H1 (cell line): ENCODE results near the gene RNF152. TPM values are rescaled to one million over a fixed set of nuclear protein-coding genes. Genes with fewer than 3 reads are reported as not detected.

Experiments
- CTCF ChIA-PET: fragments of 300-600 bp; sonication (Branson Sonifier 250); formaldehyde crosslinking; loops from one replicate; lab custom pipeline; 2021; ENCODE audit not compliant: partially characterized antibody; lab: Charles Lee
- POLR2A ChIA-PET: fragments of 300-600 bp; sonication (Branson Sonifier 250); formaldehyde crosslinking; loops from one replicate; lab custom pipeline; 2021; ENCODE audit warnings: inconsistent platforms; ENCODE audit not compliant: partially characterized antibody; lab: Charles Lee
- DNase-seq, 2 experiments: peaks; one replicate each; pipeline versions ENCODE4 v3.0.0 to v3.0.0-alpha.2; 2010 to 2022; ENCODE audit warnings: low spot score in 2 of 2, low read depth in 1 of 2, mixed read lengths in 1 of 2
- FAIRE-seq: peaks from 2 replicates; lab custom pipeline; 2011; peaks lifted over from hg19 to GRCh38; lab: Jason Lieb, UNC
- H2AFZ ChIP-seq: 2 replicates; pipeline ENCODE4 v1.8.1; 2012; ENCODE audit warnings: low read length, inconsistent platforms
- H2AK5ac ChIP-seq: 2 replicates; pipeline ENCODE4 v1.6.1; 2013; ENCODE audit warnings: low read depth, low read length
- H2BK120ac ChIP-seq: replicated peaks from 2 replicates; pipeline ENCODE3; 2013; ENCODE audit warnings: low read depth, low read length, inconsistent platforms
- H2BK12ac ChIP-seq: 2 replicates; pipeline ENCODE4 v1.6.1; 2013; ENCODE audit warnings: low read depth, low read length
- H2BK15ac ChIP-seq: 2 replicates; pipeline ENCODE4 v1.6.1; 2013; ENCODE audit warnings: low read length
- H2BK20ac ChIP-seq: 2 replicates; pipeline ENCODE4 v1.6.1; 2013; ENCODE audit warnings: low read length
- H2BK5ac ChIP-seq: 2 replicates; pipeline ENCODE4 v1.6.1; 2013; ENCODE audit warnings: low read depth, low read length
- H3K14ac ChIP-seq: 2 replicates; pipeline ENCODE4 v1.6.1; 2013; ENCODE audit warnings: inconsistent platforms; ENCODE audit not compliant: insufficient read length
- H3K18ac ChIP-seq: 2 replicates; pipeline ENCODE4 v1.6.1; 2013; ENCODE audit warnings: low read length; ENCODE audit errors: extremely low read depth
- H3K23ac ChIP-seq: 2 replicates; pipeline ENCODE4 v1.6.1; 2013; ENCODE audit warnings: inconsistent platforms; ENCODE audit not compliant: insufficient read length
- H3K23me2 ChIP-seq: 2 replicates; pipeline ENCODE4 v1.6.1; 2013; ENCODE audit warnings: low read depth, low read length
- H3K27ac ChIP-seq: 2 replicates; pipeline ENCODE4 v1.6.1; 2011; ENCODE audit warnings: low read depth, low read length, inconsistent platforms
- H3K27me3 ChIP-seq, 4 experiments: replicated peaks in 1 of 4; 1 replicate in 1 of 4; 2 replicates in 3 of 4; pipeline versions ENCODE4 v1.6.1 to v1.8.1; 2011 to 2013; ENCODE audit warnings: low read length in 3 of 4, mild to moderate bottlenecking in 3 of 4, inconsistent platforms in 2 of 4, mixed read lengths in 2 of 4, moderate library complexity in 1 of 4; ENCODE audit not compliant: control insufficient read depth in 3 of 4, insufficient read depth in 3 of 4; ENCODE audit errors: extremely low read depth in 1 of 4
- H3K36me3 ChIP-seq, 4 experiments: 2 replicates each; pipeline versions ENCODE4 v1.6.1 to v1.8.1; 2011 to 2013; ENCODE audit warnings: mild to moderate bottlenecking in 4 of 4, low read length in 3 of 4, moderate library complexity in 2 of 4, control low read depth in 1 of 4, inconsistent platforms in 1 of 4; ENCODE audit not compliant: insufficient read depth in 4 of 4, control insufficient read depth in 2 of 4
- H3K4ac ChIP-seq: replicated peaks from 2 replicates; pipeline ENCODE3; 2013; ENCODE audit warnings: low read length, low read depth, mixed read lengths, inconsistent platforms; ENCODE audit not compliant: insufficient read length
- H3K4me1 ChIP-seq, 4 experiments: replicated peaks in 1 of 4; 1 replicate in 1 of 4; 2 replicates in 3 of 4; pipeline versions ENCODE4 v1.6.1 to v1.8.1; 2011 to 2013; ENCODE audit warnings: low read length in 3 of 4, inconsistent platforms in 2 of 4, mixed read lengths in 1 of 4; ENCODE audit not compliant: insufficient read depth in 4 of 4, control insufficient read depth in 3 of 4
- H3K4me2 ChIP-seq, 2 experiments: 2 replicates each; pipeline versions ENCODE4 v1.6.1 to v1.8.1; 2011 to 2013; ENCODE audit warnings: low read depth in 2 of 2, low read length in 2 of 2, control low read depth in 1 of 2, inconsistent platforms in 1 of 2, mild to moderate bottlenecking in 1 of 2; ENCODE audit not compliant: insufficient read depth in 1 of 2
- H3K4me3 ChIP-seq, 4 experiments: fragments of 200-600, 300-600 bp in 1 of 4; sonication (generic), shearing (Covaris generic), sonication (Bioruptor Twin) in 1 of 4; 2 replicates each; pipeline versions ENCODE4 v1.5.1 to v1.8.1; 2011 to 2016; ENCODE audit warnings: low read length in 4 of 4, low read depth in 3 of 4, control low read depth in 2 of 4, inconsistent platforms in 2 of 4, mild to moderate bottlenecking in 2 of 4, mixed read lengths in 1 of 4, moderate library complexity in 1 of 4; ENCODE audit not compliant: insufficient read depth in 2 of 4; ENCODE audit errors: extremely low read depth in 1 of 4
- H3K56ac ChIP-seq: replicated peaks from 2 replicates; pipeline ENCODE3; 2013; ENCODE audit warnings: low read depth, mild to moderate bottlenecking, mixed read lengths, low read length, inconsistent platforms; ENCODE audit not compliant: insufficient read length
- H3K79me1 ChIP-seq: 2 replicates; pipeline ENCODE4 v1.6.1; 2013; ENCODE audit warnings: low read depth, low read length, control low read depth
- H3K79me2 ChIP-seq, 2 experiments: 2 replicates each; pipeline versions ENCODE4 v1.6.1 to v1.8.1; 2012 to 2013; ENCODE audit warnings: low read length in 2 of 2, mild to moderate bottlenecking in 2 of 2, inconsistent platforms in 1 of 2; ENCODE audit not compliant: insufficient read depth in 2 of 2, control insufficient read depth in 1 of 2
- H3K9ac ChIP-seq, 4 experiments: replicated peaks in 1 of 4; 1 replicate in 1 of 4; 2 replicates in 3 of 4; pipeline versions ENCODE4 v1.6.1 to v1.8.1; 2011 to 2013; ENCODE audit warnings: low read depth in 3 of 4, low read length in 3 of 4, control low read depth in 2 of 4, mild to moderate bottlenecking in 2 of 4, moderate library complexity in 2 of 4, inconsistent platforms in 1 of 4; ENCODE audit errors: extremely low read depth in 1 of 4
- H3K9me3 ChIP-seq, 2 experiments: 2 replicates each; pipeline versions ENCODE4 v1.6.1 to v1.8.1; 2012 to 2013; ENCODE audit warnings: mild to moderate bottlenecking in 2 of 2, moderate library complexity in 2 of 2, control low read depth in 1 of 2, inconsistent platforms in 1 of 2, low read depth in 1 of 2, low read length in 1 of 2, mixed read lengths in 1 of 2; ENCODE audit not compliant: insufficient read depth in 2 of 2
- H4K20me1 ChIP-seq, 2 experiments: replicated peaks in 1 of 2; 2 replicates each; pipeline versions ENCODE3 to v1.8.1; 2011 to 2013; ENCODE audit warnings: inconsistent platforms in 2 of 2, low read length in 2 of 2, mild to moderate bottlenecking in 1 of 2; ENCODE audit not compliant: insufficient read depth in 2 of 2, control insufficient read depth in 1 of 2
- H4K5ac ChIP-seq: 2 replicates; pipeline ENCODE4 v1.6.1; 2013; ENCODE audit warnings: low read length, low read depth, mixed read lengths, inconsistent platforms; ENCODE audit not compliant: insufficient read length
- H4K8ac ChIP-seq: 2 replicates; pipeline ENCODE4 v1.8.0; 2013; ENCODE audit warnings: mild to moderate bottlenecking, moderate library complexity, low read length, inconsistent platforms; ENCODE audit not compliant: insufficient read depth; ENCODE audit errors: extremely low read depth
- H4K91ac ChIP-seq: replicated peaks from 2 replicates; pipeline ENCODE3; 2013; ENCODE audit warnings: low read length, mixed read lengths, inconsistent platforms; ENCODE audit not compliant: insufficient read length
- CEBPB ChIP-seq: IDR thresholded peaks from 2 replicates; pipeline ENCODE4 v1.6.1; 2012; ENCODE audit warnings: low read depth, low read length
- CHD2 ChIP-seq: IDR thresholded peaks from 2 replicates; pipeline ENCODE4 v1.6.1; 2012; ENCODE audit warnings: low read length, improper control_type of control experiment
- EGR1 ChIP-seq: IDR thresholded peaks from 2 replicates; pipeline ENCODE4 v1.6.1; 2011; ENCODE audit warnings: low read depth, low read length, borderline replicate concordance
- EZH2 ChIP-seq: fragments of 200-600 bp; sonication (generic); IDR thresholded peaks from 2 replicates; pipeline ENCODE4 v1.7.1; 2012; ENCODE audit warnings: low read depth, mild to moderate bottlenecking, moderate library complexity, low read length, inconsistent platforms; ENCODE audit not compliant: severe bottlenecking
- GTF2F1 ChIP-seq: IDR thresholded peaks from 2 replicates; pipeline ENCODE4 v1.6.1; 2012; ENCODE audit warnings: low read depth, low read length, improper control_type of control experiment, borderline replicate concordance
- JUN ChIP-seq: IDR thresholded peaks from 2 replicates; pipeline ENCODE4 v1.6.1; 2011; ENCODE audit warnings: low read depth, mild to moderate bottlenecking, improper control_type of control experiment, low read length
- JUND ChIP-seq: IDR thresholded peaks from 2 replicates; pipeline ENCODE4 v1.6.1; 2011; ENCODE audit warnings: mild to moderate bottlenecking, improper control_type of control experiment, low read length
- RAD21 ChIP-seq, 2 experiments: IDR thresholded peaks in 1 of 2; conservative IDR thresholded peaks in 1 of 2; 2 replicates each; pipeline ENCODE4 v1.6.1; 2011; ENCODE audit warnings: low read depth in 2 of 2, low read length in 2 of 2, improper control_type of control experiment in 1 of 2, inconsistent platforms in 1 of 2, mild to moderate bottlenecking in 1 of 2, moderate library complexity in 1 of 2
- RFX5 ChIP-seq: IDR thresholded peaks from 2 replicates; pipeline ENCODE4 v1.6.1; 2011; ENCODE audit warnings: low read depth, low read length, improper control_type of control experiment, borderline replicate concordance
- SIRT6 ChIP-seq: IDR thresholded peaks from one replicate; pipeline ENCODE4 v1.7.1; 2012; ENCODE audit warnings: low read length, inconsistent platforms
- TAF1 ChIP-seq: IDR thresholded peaks from 2 replicates; pipeline ENCODE4 v1.6.1; 2011; ENCODE audit warnings: mild to moderate bottlenecking, low read depth, low read length
- TCF12 ChIP-seq: IDR thresholded peaks from 2 replicates; pipeline ENCODE4 v1.6.1; 2011; ENCODE audit warnings: low read depth, mild to moderate bottlenecking, low read length
- WGBS, 2 experiments: shearing (Covaris generic) in 1 of 2; methylation state at CpG; one replicate each; pipeline versions ENCODE4 v1.1.6 to v1.1.7; 2013 to 2015; ENCODE audit warnings: low lambda C conversion rate in 2 of 2, mixed read lengths in 2 of 2, inconsistent platforms in 1 of 2, low coverage in 1 of 2, missing lambda C conversion rate in 1 of 2; ENCODE audit not compliant: insufficient replicate concordance in 2 of 2, insufficient coverage in 1 of 2, insufficient read length in 1 of 2; ENCODE audit errors: extremely low coverage in 1 of 2, missing lambda C conversion rate in 1 of 2; 5-methylcytosine and 5-hydroxymethylcytosine counted together
- polyA plus RNA-seq, 7 experiments: library from polyadenylated mRNA; depleted of rRNA in 3 of 7; stranded (reverse) in 5 of 7; unstranded in 2 of 7; fragments of >200 nt in 5 of 7; fragments of 200-250 nt in 2 of 7; gene quantifications; 1 replicate in 5 of 7; 2 replicates in 1 of 7; 4 replicates in 1 of 7; pipeline versions ENCODE4 v1.2.1 to v1.2.3, GENCODE V29; 2011 to 2013; ENCODE audit warnings: missing spikeins in 2 of 7, mixed read lengths in 2 of 7
- total RNA-seq: library from RNA; stranded (reverse); fragmentation: NEBNext Ultra II Directional; extraction: Animal tissue kit (Norgen Biotek cat#: 25700); gene quantifications from 2 replicates; pipeline ENCODE4 v1.2.1, GENCODE V29; 2021

Gene RNF152
- total and polyA plus RNA-seq, 2 of the 8 experiments (the other 6 are each of a cell fraction or from before 2014, with no cell fraction given), result 1.1 to 2.7 TPM

DNA sequence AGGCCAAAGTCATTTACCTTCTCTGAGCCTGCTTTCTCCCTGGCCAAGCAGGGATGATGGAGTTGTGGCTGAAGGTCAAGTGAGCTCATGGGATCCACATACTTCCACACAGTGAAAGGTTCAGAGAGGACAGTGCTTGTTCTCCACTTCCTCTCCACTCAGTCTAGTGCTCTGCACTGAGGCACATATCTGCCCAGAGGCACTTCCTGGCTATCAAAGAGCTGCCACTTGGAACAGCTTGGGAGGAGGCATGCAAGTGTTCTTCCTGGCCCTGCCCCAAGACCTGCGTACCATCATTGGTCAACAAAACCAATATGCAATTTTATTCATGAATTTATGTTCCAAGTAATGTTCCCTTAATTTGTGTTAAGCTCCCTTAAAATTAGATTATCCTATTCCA lies 71.9 kb downstream of the RNF152 start:
- no peaks in the 10 kb centered on the region for H3K79me2 ChIP-seq
- DNase-seq, result no peak
- no peak overlapping the region for H3K27ac ChIP-seq
- TF ChIP-seq CEBPB (no peak), EGR1 (no peak), RFX5 (no peak), JUND (no peak), RAD21 (IDR thresholded peaks at IDR 0.05 in 1 of 2, conservative IDR thresholded peaks at IDR 0.05 in 1 of 2; ENCODE audit: low read depth in 2 of 2, low read length in 2 of 2) (no peak), GTF2F1 (no peak), EZH2 (no peak), TAF1 (no peak), SIRT6 (no peak), JUN (no peak), TCF12 (no peak), CHD2 (no peak)
- no peaks in the 10 kb centered on the region for H3K36me3 ChIP-seq
- ChIA-PET CTCF (interaction anchor here (0.9 to 1.5 kb wide), 3 partner anchors 10 to 239 kb away, joined by 3 to 5 read pairs (median 3); no protein-coding TSS in a partner anchor), POLR2A (no interaction called here)
- no peak overlapping the region for H2BK20ac ChIP-seq
- H3K56ac ChIP-seq, result no peak overlapping the region
- H3K9me3 ChIP-seq, result no peaks in the 10 kb centered on the region; a peak in 1 of 4 replicates
- no peaks in the 10 kb centered on the region for H4K20me1 ChIP-seq
- H3K23me2 ChIP-seq, result no peaks in the 10 kb centered on the region; the same call in 1 of the 2 replicates
- H3K23ac ChIP-seq, result no peak overlapping the region
- no peak overlapping the region for H4K91ac ChIP-seq
- 91% methylated on average over 1 of the region's 1 CpG; no CpG with 5 or more reads in 1 of the 2 experiments for WGBS, 2 experiments
- H4K5ac ChIP-seq, result no peak overlapping the region
- no peak overlapping the region for H2BK12ac ChIP-seq
- H3K79me1 ChIP-seq, result no peaks in the 10 kb centered on the region
- H3K4ac ChIP-seq, result no peak overlapping the region
- no peak overlapping the region for H2BK5ac ChIP-seq
- no peak overlapping the region for H2BK15ac ChIP-seq
- no peak overlapping the region for H3K18ac ChIP-seq
- H3K4me3 ChIP-seq, result no peak overlapping the region
- H3K9ac ChIP-seq, result no peak overlapping the region
- no peak overlapping the region for H3K4me2 ChIP-seq
- H3K4me1 ChIP-seq, result no peaks in the 10 kb centered on the region; a peak in 1 of 7 replicates
- no peak overlapping the region for H2AK5ac ChIP-seq
- H2AFZ ChIP-seq, result no peak overlapping the region
- H2BK120ac ChIP-seq, result no peak overlapping the region
- no peak overlapping the region for H4K8ac ChIP-seq
- no peak for FAIRE-seq
- H3K14ac ChIP-seq, result no peak overlapping the region
- H3K27me3 ChIP-seq, result no peaks in the 10 kb centered on the region
